D721Med (cell line): Measurements from ENCODE around the gene PLEKHA5.

ENCODE experiments used
- DNase-seq: peaks from one replicate; pipeline ENCODE4 v3.0.0; 2011; ENCODE audit warnings: low spot score; ENCODE audit not compliant: insufficient read length
- FAIRE-seq: peaks from 2 replicates; lab custom pipeline; 2011; peaks lifted over from hg19 to GRCh38; lab: Jason Lieb, UNC
- TF ChIP-seq, protein P1 (sequence below): IDR thresholded peaks from 2 replicates; pipeline ENCODE4 v1.5.1; 2012; ENCODE audit warnings: mild to moderate bottlenecking, control low read depth; ENCODE audit not compliant: insufficient read depth; ENCODE audit errors: missing control alignments

PLEKHA5 gene

DNA sequence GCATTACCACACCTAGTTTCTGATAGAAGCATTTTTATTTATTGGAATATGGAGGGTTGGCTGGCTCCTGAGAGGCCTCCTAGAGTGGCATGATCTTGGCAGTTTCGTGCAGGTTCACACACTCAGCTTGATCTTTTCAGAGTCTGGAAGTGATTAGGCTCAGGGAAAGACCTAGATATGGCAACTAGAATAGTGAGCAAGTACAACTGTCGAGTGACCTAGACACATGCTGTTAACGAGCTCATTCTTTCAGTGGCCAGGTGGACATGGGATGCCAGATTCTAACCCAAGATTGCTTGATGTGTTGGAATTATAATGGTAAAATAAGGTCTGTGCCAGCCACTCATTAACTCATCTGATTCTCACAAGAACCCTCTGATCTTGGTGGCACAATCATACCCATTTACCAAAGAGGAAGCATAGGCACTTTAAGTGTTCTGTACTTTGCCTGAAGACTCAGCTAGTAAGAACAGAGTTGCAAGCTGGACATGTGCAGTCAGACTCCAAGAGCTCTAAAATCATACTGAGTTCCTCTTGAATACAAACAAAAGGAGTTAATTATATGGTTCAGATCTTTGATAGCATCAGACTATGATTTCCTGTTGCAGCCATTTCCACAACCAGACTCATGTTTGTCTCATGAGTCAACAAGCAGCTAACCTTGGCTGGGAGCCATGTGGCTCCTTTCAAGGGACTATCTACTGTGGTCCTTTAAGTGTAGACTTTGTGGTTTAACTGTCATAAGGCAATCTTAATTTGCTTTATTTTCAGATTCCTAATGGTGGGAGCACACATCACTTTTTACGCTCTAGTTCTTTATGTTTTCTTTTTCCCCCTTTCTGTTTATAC, 144.2 kb downstream of the PLEKHA5 start:
- TF ChIP-seq, protein P1, sequence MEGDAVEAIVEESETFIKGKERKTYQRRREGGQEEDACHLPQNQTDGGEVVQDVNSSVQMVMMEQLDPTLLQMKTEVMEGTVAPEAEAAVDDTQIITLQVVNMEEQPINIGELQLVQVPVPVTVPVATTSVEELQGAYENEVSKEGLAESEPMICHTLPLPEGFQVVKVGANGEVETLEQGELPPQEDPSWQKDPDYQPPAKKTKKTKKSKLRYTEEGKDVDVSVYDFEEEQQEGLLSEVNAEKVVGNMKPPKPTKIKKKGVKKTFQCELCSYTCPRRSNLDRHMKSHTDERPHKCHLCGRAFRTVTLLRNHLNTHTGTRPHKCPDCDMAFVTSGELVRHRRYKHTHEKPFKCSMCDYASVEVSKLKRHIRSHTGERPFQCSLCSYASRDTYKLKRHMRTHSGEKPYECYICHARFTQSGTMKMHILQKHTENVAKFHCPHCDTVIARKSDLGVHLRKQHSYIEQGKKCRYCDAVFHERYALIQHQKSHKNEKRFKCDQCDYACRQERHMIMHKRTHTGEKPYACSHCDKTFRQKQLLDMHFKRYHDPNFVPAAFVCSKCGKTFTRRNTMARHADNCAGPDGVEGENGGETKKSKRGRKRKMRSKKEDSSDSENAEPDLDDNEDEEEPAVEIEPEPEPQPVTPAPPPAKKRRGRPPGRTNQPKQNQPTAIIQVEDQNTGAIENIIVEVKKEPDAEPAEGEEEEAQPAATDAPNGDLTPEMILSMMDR: no peak
- DNase-seq: no peak
- no peak for FAIRE-seq

DNA sequence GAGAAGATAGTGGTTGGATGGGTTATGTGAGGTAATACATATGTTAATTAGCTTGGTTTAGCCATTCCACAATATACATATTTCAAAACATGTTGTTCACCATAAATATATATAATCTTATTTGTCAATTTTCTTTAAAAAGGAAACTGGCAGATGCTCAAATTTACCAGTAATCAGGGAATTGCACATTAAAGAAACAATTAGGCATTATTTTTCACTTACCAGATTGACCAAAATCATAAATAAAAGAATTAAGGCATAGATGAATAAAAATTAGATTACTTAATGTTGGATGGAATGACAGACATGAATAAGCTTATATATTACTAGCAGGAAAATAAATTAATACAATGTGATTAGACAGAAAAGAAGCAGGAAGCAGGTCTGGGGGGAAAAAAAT, 147.2 kb downstream of the PLEKHA5 start:
- DNase-seq (no peak), FAIRE-seq (no peak)
- TF ChIP-seq, protein P1: no peak

DNA sequence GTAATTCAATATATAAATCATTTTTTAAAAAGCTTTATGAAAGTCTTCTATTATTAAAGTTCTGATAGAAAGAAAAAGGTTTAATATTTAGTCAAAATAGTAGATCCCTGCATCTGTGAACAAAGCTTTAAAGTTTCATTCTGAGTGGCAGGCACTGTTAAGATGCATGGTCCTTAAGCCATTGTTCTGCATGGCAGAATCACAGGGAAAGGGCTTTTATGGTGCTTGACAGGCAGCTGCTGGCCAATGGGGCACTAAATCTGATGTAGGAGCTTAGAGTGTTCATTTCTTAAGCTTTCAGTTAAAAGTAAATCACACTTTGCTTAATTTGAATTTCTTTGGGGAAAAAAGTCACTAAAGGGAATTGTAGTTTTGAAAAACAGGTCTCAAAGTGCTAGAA, 148.2 kb downstream of the PLEKHA5 start:
- no peak for FAIRE-seq
- no peak for DNase-seq
- TF ChIP-seq, protein P1: no peak

DNA sequence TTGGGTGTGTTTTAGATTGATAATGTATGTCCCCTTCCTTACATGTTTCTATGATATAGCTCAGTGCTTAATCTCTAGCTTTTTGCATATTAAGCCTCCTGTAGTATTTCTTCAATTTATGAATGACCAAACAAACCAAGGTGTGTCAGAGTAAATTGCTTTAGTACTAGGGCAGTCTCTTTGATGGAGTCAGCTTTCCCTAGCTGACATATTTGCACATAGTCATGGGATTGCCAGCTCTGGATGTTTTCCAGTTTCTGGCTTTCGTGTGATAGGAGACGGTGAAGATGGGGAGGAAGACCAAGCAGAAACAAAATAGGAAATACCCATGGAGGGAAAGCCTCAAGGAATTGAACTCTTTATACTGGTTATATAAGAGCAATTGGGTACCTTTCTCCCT, 148.9 kb downstream of the PLEKHA5 start:
- FAIRE-seq (no peak), DNase-seq (no peak)
- TF ChIP-seq, protein P1: no peak

DNA sequence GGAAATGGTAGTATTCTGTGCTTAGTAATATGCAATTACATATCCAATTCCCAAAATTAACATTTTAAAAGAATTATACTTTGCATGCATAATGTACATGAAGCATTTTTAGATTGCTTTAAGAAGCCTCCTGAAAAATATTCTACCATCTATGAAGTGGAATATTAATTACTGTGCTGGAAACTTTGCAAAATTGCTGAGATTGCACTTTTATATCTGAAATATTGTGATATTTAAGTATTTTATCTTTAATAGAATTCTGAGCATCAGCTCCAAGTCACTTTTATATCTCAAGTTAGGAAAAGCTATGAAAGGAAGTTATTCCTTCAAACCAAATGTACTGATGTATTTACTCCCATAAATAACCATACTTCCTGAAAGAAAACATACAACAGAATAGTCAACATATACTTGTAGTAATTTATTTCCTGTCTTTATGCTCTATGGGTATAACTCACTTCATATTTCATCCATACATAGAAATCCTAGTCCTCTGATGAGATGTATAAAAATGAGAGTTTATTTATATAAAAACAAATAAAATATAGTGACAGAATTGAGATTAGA, 152.7 kb downstream of the PLEKHA5 start:
- TF ChIP-seq, protein P1: no peak
- DNase-seq (no peak), FAIRE-seq (no peak)

DNA sequence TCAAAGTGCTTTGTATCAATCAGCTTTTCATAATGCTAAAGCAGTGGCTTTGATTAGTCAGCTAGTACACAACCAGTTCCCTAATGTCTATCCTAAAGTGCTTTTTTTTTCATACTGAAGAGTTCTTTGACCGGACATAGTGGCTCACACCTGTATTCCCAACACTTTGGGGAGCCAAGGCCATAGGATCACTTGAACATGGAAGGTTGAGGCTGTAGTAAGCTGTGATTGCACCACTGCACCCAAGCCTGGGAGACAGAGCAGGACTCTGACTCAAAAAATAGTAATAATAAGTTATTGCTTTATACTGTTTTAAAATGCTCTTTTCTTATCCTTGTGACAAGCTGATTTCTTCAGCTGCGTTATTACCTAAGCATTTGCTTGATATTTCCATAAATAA, 155.1 kb downstream of the PLEKHA5 start:
- TF ChIP-seq, protein P1: no peak
- FAIRE-seq (no peak), DNase-seq (no peak)
